Activated T-cell treated with anti-CD3 and anti-CD28 coated beads, Interleukin-2, amount 50 U/mL, for 48 hours (primary cell): ENCODE data around the gene SLC5A11.
"Not testable (repeated sequence)": the region's sequence is repeated elsewhere in the genome, so short reads cannot be mapped to it uniquely, and the experiment has no call there.

Experiments used
- DNase-seq, 2 experiments: peaks; one replicate each; pipeline ENCODE4 v3.0.0-alpha.2; 2020

The SLC5A11 gene

DNA sequence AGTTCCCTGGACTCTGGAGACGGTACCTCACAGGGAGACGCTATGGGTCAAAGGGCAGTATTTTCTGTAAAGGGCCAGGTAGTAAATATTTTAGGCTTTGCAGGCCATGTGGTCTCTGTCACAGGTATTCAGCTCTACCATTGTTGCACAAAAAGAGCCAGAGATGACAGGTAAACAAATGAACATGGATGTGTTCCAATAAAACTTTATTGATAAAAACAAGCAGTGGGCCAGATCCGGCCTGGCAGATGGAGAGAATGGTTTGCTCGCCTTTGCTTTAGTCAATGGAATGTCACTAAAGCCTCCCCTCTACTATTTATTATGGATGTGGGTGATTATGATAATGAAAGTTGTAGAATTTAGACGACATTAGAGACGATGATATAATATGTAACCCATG, 8.9 kb upstream of the SLC5A11 start:
- DNase-seq: no peak

DNA sequence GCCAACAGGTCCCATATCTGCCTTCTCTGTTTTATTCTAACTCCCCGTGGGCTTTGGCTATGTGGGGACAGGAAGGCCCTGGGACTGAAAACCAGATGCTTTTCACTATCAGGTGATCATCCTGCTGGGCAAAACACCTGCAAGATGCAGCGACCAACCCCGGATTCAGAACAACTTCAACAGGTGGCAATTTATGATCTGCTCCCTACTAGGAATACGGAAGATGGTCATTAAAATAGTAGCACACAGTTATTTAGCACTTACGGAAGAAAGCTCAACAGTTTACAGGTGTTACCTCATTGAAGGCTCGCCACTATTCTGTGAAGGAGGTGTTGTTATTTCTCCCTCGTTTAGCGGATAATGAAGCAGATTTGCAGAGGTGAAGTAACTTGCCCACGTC, 7.8 kb upstream of the SLC5A11 start:
- DNase-seq: no peak

DNA sequence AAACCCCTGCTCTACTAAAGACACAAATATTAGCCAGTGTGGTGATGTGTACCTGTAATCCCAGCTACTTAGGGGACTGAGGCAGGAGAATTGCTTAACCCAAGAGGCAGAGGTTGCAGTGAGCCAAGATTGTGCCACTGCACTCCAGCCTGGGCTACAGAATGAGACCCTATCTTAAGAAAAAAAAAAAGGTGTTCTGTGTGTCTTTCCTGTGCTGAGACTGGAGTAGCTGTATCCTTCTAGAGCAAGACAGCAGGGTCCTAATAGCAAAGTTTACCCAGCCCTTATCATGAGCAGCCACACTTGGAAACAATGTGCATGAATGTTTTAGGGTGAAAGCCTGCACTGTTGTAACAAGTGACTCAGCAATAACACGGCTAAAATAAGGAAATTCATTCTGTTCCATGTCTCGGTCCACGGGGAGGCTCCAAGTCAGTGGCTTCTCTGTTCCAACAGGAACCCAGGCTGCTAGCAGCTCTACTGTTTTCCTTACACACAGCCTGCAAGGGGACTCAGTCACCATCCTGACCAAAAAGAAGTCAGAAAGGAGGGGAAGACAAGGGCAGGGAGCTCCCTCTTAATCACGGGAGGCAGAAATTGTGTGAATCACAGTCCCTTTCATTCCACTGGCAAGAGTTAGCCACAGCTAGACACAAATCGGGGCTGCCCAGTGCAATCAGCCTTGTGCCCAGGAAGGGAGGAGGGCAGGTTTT, 7.1 kb upstream of the SLC5A11 start:
- no peak for DNase-seq

DNA sequence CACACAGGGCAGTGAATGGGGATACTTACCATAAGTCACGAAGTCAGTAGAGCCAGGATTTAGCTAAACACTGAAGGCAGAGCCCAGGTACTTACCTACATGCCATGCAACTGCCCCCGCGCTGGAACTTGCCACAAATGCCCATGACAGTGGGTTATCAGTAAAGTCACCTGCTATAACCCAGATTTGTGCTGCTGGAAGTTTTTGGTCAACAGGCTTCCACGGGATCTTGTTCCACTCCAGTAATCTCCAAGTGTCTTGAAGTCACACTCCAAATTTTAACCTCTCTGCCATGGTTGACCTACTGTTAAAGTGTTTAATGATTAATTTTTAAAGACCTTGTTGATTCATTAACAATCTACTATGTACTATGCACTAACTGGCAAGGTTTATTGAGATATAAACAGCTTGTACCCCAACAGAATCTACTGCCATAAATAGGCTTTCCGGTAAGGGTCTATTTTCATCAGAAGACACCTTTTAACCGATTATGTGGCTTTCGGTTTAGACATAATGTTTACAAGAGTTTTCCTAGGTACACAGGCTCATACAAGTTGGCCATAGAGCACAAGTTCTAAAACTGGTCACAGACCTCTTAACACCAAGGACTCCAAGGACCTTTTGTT, 6.3 kb upstream of the SLC5A11 start:
- DNase-seq: no peak

DNA sequence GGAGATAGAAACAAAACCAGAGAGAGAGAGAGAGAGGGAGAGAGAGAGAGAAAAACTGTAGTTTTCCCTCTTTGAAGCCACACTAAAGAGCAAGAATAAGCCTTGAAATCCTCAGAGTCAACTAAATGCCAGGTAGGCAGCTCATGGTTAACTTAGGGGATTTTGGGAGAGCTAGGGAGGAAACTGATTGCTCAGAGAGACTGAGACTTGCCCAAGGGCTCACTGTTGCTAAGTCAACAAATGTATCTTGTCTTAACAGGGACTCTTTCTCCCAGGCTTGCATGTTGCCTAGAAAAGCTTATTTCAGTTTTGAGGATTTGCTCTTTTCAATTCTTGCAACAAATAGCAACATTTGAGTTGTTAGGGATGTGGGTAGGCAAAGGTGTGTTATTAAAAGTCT, 4.5 kb upstream of the SLC5A11 start:
- DNase-seq: no peak

DNA sequence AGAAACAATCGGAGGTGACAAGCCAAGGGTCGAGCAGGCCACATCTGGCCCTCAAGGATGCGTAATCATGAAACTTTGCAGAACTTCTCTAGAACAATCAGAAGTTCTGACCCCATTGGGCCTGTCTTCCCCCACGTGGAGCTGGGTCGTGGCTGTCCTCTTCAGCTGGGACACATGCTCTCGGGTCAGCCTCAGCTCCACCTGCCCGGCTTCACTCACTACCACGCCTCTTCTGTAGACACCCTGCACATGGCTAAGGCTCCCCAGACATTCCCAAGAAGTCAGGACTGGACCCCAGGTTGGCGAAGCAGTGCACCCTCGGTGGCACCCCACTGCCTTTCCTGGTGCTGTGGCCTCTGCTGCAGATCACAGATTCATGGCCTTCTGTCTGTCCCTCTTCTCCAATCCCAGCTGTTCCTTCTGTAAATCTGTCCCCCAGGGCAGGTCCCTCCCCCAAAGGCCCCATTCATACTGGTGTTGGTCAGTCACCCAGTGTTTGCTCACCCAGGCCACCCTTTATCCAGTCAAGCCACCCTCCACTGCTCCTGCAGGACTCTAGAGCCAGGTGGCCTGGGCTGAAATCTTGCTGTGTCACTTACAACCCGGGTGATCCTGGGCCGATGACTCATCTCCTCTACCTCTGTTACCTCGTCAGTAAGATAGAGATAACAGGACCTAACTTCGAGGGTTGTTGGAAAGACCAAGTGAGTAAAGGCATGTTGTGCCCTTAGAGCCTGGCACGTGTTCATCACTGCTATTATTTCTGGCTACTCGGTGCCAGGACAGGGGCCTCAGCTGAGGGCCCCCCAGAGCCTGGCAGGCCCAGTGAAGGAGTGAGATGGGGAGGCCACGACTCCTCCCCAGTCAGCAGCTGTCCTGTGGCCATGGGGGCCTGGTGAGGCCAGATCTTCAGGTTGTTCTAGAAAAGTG, 1.4 kb upstream of the SLC5A11 start:
- no peak for DNase-seq

DNA sequence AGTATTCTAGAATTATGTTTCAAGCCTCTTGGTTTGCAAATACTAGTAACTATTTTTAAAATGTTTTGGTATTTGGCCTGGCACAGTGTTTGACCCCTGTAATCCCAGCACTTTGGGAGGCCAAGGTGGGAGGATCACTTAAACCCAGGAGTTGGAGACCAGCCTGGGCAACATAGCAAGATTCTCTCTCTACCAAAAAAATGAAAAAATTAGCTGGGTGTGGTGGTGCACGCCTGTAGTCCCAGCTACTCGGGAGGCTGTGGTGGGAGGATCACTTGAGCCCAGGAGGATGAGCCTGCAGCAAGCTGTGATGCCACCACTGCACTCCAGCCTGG, 765 bp upstream of the SLC5A11 start:
- not testable (repeated sequence) for DNase-seq

DNA sequence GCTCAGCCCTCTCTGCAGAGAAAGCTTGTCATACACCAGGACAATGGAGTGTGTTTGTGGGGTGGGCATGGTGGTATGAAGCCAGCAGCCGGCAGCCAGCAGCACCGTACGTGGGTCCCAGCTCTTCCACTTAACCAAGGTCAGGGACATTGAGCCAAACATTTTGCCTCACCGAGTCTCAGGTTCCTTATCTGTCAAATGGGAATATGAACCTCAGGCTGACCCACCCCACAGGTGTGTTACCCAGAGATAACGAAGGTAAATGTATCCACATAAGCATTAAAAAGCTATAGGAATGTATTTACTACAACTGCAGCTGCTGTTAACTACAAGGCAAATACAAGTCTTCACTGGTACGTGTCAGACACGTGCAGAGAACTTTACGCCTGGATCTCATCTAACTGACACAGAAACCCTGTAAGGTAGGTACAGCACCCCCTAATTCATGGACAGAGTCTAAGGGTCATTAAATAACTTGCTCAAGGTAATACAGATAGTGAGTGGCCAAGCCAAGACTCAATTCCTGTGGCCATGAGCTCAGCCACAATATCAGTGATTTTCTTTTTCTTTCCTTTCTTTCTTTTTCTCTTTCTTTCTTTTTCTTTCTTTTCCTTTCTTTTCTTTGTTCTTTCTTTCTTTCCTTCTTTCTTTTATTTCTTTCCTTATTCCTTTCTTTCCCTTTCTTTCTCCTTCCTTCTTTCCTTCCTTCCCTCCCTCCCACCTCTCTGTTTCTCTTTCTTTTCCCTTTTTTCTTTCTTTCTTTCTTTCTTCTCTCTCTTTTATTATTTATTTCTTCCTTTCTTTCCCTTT, 990 bp downstream of the SLC5A11 start:
- no peak for DNase-seq

DNA sequence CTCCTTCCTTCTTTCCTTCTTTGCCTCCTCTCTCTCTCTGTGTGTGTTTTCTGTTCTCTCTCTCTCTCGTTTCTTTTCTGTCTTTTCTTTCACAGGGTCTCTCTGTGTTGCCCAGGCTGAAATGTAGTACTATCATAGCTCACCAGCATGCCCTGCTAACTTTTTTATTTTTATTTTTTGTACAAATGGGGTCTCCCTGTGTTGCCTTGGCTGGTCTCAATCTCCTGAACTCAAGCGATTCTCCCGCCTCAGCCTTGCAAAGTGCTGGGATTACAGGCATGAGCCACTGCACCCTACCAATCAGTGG, 1.5 kb downstream of the SLC5A11 start:
- no peak for DNase-seq

DNA sequence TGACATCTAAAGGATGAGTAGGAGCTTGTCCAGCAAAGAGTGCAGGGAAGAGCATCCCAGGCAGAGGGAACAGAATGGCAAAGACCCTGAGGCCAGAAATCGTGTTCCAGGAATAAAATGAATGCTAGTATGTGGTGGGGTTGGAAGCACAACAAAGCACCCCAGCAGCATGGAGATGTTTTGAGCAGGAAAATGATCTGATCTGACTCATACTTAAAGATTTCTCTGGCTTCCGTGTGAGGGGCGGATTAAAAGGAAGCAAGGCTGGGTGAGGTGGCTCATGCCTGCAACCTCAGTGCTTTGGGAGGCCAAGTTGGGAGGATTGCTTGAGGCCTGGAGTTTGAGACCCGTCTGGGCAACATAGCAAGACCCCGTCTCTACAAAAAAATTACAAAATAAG, 2.3 kb downstream of the SLC5A11 start:
- no peak for DNase-seq

DNA sequence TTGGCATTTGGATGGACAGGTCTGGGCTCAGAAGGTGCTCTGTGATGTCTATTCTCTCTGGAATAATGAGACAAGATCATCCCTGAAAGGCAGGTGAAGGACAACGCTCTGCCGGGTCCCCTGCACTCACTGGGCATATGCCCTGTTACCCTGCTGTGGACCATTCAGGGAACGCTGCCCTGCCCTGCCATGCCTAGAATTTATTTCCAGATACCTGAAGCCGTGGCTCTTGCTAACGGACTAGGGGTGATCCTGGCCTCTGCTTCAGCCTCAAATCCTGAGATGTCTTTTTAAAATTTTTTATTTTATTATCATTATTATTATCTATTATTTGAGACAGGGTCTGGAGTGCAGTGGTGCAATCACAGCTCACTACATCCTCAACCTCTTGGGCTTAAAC, 3.9 kb downstream of the SLC5A11 start:
- no peak for DNase-seq

DNA sequence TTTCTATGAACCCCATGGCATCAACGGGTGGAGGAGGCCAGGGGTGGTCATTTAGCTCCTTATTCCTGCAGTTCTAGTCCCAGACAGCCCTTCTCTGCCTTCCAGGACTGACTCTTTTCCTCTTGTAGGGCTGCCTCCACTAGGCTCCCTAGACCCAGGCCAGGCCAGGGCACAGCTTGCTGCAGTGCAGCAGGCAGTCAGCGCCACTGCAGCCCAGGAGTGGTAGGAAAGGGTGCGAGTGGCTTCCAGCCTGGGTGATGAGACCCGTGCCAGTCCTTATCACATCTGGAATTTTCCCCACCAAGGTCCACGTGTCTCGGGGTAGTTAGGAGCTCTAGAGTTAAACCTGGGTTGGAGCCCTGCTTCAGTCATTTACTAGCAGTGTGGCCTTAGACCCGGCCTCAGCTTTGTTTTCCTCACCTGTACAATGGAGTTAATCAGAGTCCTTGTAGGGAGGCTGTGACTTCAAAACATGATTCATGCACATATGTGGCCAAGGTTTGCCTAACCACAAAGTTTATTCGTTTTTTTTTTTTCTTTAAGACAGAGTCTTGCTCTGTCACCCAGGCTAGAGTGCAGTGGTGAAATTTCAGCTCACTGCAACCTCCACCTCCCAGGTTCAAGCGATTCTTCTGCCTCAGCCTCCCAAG, 4.7 kb downstream of the SLC5A11 start:
- peak; percentile 21 to 33 for DNase-seq

DNA sequence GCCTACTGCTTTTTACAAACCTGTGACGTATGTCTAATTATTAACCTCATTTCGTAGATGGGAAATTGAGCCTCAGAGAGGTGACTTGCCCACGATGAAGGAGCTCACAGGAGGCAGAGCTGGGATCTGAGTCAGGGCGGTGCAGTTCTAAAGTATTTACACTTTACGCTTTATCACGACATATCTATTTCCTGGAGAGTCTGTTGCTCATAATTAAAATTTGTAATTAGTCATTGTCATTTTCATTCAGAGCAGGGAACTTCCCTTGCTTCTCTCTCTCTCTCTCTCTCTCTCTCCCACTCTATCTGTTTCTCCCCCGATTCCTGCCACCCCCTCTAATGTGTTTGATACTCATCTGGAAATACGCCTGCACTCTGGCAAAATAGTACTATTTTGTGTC, 5.9 kb downstream of the SLC5A11 start:
- peak; percentile 29 to 45 for DNase-seq

DNA sequence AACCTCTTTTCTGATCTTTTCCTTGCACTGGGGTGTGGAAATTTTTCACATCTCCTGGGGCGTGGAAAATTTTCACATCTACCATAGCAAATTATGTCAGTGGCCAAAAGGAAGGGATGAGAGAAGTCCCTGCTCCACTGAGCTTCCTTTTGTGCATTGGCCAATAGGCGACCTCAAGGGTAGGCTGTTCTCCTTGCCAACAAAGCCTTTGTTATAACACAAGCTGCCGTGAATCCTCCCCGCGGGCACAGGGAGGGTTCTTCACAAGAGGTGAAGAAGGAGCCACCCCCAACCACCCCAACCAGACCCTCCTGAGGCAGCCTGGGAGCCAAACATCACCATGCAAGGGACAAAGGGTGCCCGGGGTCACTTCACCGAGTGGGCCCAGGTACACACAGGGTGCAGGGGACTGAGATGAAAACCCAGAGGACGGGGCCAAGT, 6.5 kb downstream of the SLC5A11 start:
- DNase-seq: no peak

DNA sequence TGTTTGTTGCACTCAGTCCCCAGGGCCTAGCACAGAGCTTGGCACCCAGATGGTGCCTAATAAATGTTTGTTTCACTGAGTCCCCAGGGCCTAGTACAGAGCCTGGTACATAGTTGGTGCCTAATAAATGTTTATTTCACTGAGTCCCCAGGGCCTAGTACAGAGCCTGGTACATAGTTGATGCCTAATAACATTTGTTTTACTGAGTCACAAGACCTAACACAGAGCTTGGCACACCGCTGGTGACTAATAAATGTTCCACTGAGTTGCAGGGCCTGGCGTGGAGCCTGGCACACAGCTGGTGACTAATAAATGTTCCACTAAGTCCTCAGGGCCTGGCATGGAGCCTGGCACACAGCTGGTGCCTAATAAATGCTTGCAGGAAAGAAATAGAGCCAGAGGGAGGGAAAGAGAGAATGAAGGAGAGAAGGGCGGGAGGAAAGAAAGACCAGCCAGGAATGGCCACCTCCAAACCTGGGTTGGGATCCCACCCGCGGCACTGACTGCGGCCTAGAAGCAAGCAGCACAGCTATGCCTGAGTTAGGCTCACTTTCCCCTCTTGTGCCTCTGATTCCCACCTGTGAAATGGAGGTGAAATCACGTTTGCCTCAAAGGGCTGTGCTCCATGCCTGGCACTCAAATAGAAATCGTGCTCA, 7.5 kb downstream of the SLC5A11 start:
- no peak for DNase-seq

DNA sequence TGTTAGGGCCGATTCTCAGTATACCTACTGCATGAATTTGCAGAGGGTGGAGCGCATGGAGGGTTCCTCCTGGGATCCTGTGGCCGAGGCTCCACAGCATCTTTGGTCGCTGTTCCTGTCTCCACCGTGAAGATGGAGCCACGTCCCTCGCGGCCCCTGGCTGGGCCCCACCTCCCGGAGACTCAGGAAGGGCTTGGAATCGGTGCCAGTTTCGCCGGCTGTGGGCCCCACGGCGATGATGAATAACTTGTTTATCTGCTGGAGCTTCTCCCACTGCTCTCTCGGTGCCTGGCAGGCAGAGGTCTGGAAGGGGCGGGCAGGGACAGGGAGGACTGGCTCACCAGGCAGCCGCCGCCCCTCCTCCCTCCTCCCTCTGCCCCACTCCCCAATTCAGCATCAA, 8.1 kb downstream of the SLC5A11 start:
- no peak for DNase-seq

DNA sequence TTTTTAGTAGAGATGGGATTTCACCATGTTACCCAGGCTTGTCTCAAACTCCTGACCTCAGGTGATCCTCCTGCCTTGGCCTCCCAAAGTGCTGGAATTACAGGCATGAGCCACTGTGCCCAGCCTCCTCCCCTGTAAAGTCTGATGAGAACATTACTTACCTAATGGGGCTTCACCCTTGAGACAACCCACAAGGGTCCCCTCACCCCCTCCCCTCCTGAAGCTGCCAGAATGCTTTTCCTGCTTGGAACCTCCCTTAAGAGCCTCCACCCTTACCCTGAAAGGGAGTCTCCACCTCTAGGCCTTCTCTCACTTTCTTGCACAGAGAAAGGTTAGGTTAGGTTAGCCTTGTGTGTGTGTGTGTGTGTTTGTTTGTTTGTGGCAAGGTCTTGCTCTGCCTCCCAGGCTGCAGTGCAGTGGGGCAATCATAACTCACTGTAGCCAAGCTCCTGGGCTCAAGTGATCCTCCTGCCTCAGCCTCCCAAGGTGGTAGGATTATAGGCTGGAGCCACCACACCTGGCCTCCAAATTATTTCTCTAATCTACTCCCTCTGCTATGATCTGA, 8.9 kb downstream of the SLC5A11 start:
- DNase-seq: no peak

DNA sequence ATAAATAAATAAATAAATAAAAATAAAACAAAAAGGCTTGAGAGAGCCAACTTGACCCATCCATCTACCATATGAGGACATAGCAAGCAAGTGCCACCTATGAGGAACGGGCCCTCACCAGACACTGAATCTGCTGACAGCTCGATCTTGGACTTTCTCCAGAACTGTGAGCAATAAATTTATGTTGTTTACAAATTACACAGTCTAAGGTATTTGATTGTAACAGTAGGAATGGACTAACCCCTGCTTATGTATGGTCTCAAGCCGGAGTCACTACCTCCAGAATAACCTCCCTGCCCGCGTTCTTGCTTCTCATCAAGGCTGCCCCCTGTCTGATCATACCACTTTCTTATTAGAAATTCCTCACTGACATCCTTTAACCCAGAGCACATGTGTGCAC, 9.9 kb downstream of the SLC5A11 start:
- DNase-seq: no peak

DNA sequence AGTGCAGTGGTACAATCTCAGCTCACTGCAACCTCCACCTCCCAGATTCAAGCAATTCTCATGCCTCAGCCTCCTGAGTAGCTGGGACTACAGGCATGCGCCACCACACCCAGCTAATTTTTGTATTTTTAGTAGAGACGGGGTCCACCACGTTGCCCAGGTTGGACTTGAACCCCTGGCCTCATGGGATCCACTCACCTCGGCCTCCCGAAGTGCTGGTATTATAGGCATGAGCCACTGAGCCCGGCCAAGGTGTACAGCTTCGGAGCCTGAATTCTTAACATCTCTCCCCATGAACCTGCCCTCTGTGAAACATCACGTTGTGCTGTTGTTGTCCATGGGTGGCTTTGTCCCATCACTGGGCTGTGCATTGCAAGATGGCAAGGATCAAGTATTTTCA, 11.1 kb downstream of the SLC5A11 start:
- not testable (repeated sequence) for DNase-seq

DNA sequence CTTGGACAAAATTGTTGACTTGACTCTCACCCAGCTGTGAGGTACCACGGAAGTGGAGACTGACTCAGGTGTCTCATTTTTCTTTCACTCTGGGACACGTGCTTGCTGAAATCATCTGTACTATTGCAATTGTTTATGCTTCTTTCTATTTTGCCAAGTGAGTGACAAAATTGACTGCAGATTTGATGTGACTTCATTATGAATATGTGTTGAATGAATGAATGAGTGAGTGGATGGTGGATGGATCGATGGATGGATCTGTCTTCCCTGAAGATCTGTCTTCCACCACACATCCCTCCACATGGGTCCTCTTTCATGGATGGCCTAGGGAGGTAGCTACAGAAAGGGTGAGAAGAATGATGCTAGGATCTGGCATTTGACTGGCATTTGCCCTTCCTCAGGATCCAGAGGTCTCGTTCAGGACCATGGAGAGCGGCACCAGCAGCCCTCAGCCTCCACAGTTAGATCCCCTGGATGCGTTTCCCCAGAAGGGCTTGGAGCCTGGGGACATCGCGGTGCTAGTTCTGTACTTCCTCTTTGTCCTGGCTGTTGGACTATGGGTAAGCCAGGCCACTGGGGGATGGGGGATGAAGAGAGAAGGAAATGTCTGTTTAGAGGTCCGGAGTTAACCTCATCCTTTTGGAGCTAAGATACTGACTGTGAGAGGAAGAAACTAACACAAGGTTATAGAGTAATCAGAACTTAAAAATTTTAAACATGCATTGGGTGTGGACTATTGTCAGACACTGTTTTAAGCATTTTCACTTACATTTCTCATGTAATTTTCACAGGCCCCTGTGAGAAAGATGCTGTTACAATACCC, 12.7 kb downstream of the SLC5A11 start:
- peak; percentile 59 to 64 for DNase-seq

DNA sequence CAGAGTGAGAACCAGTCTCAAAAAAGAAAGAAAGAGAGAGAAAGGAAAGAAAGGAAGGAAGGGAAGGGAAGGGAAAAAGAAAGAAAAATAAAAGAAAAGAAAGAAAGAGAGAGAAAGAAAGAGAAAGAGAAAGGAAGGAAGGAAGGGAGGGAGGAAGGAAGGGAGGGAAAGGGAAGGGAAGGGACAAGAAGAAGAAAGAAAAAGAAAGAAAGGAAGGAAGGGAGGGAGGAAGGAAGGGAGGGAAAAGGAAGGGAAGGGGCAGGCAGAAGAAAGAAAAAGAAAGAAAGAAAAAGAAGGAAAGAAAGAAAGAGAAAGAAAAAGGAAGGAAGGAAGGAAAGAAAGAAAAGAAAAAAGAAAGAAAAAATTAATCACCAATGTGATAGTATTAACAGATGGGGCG, 15.7 kb downstream of the SLC5A11 start:
- no peak for DNase-seq
